ENCODE data around the gene POU3F3. TPM values are rescaled to one million over a fixed set of nuclear protein-coding genes. Genes with fewer than 3 reads are reported as not detected.
A peak's percentile ranks its signal among the peaks of the same experiment; 100 is the strongest.

POU3F3 gene
- total and polyA plus RNA-seq, 4 donors, result 0.23 TPM; not detected in 3

- no peak overlapping the region for H3K4me3 ChIP-seq
- no peaks in the 10 kb centered on the region for H3K4me1 ChIP-seq (ENCODE audit: control insufficient read depth in 5 of 5, insufficient read depth in 5 of 5, low read length in 5 of 5)
- ATAC-seq (ENCODE audit: insufficient read depth, low FRiP score) (no peak), DNase-seq (no peak)
- no peak for TF ChIP-seq CTCF (IDR thresholded peaks at IDR 0.05; ENCODE audit: control extremely low read depth, extremely low read depth)
- 87 to 91% methylated on average over 17 of the region's 17 CpGs for WGBS, 2 donors
- no peak overlapping the region for H3K9ac ChIP-seq (ENCODE audit: insufficient read depth in 1 of 2, low read length in 2 of 2)
- no peaks in the 10 kb centered on the region for H3K36me3 ChIP-seq (ENCODE audit: control insufficient read depth in 4 of 4, insufficient read depth in 4 of 4, low read length in 4 of 4)
- H3K27me3 ChIP-seq (ENCODE audit: control insufficient read depth in 3 of 3, insufficient read depth in 3 of 3, low read length in 2 of 3), result peaks cover 0 to 7% (median under 1%) of the 10 kb centered on the region in 3 donors
- peaks cover 0 to 3% (median 0%) of the 10 kb centered on the region in 4 donors for H3K9me3 ChIP-seq (ENCODE audit: control insufficient read depth in 4 of 4, insufficient read depth in 3 of 4, low read length in 3 of 4)
- H3K27ac ChIP-seq (ENCODE audit: low read depth in 1 of 2, low read length in 1 of 2), result no peak overlapping the region
These were observed 19.3 kb upstream of the POU3F3 start for GRCh38 chr2:104834431-104835153.

GRCh38 chr2:104836265-104836664 lies 17.6 kb upstream of the POU3F3 start:
- ATAC-seq (ENCODE audit: insufficient read depth, low FRiP score) (no peak), DNase-seq (peak; percentile 74 to 81 (median 76))
- Histone ChIP-seq H3K4me1 (ENCODE audit: control insufficient read depth in 5 of 5, insufficient read depth in 5 of 5, low read length in 5 of 5) (no peaks in the 10 kb centered on the region), H3K9ac (ENCODE audit: insufficient read depth in 1 of 2, low read length in 2 of 2) (no peak overlapping the region), H3K36me3 (ENCODE audit: control insufficient read depth in 4 of 4, insufficient read depth in 4 of 4, low read length in 4 of 4) (no peaks in the 10 kb centered on the region), H3K27ac (ENCODE audit: low read depth in 1 of 2, low read length in 1 of 2) (no peak overlapping the region), H3K27me3 (ENCODE audit: control insufficient read depth in 3 of 3, insufficient read depth in 3 of 3, low read length in 2 of 3) (peaks cover 0 to 18% (median 10%) of the 10 kb centered on the region in 3 donors), H3K9me3 (ENCODE audit: control insufficient read depth in 4 of 4, insufficient read depth in 3 of 4, low read length in 3 of 4) (peaks cover 0 to 3% (median 0%) of the 10 kb centered on the region in 4 donors), H3K4me3 (no peak overlapping the region)
- TF ChIP-seq CTCF (IDR thresholded peaks at IDR 0.05; ENCODE audit: control extremely low read depth, extremely low read depth), result no peak
- WGBS, 2 donors, result 68 to 93% methylated on average over 3 of the region's 3 CpGs

- Histone ChIP-seq H3K4me1 (ENCODE audit: control insufficient read depth in 5 of 5, insufficient read depth in 5 of 5, low read length in 5 of 5) (no peaks in the 10 kb centered on the region), H3K27ac (ENCODE audit: low read depth in 1 of 2, low read length in 1 of 2) (no peak overlapping the region), H3K27me3 (ENCODE audit: control insufficient read depth in 3 of 3, insufficient read depth in 3 of 3, low read length in 2 of 3) (peaks cover 2 to 23% (median 15%) of the 10 kb centered on the region in 3 donors), H3K36me3 (ENCODE audit: control insufficient read depth in 4 of 4, insufficient read depth in 4 of 4, low read length in 4 of 4) (no peaks in the 10 kb centered on the region), H3K4me3 (no peak overlapping the region), H3K9ac (ENCODE audit: insufficient read depth in 1 of 2, low read length in 2 of 2) (no peak overlapping the region), H3K9me3 (ENCODE audit: control insufficient read depth in 4 of 4, insufficient read depth in 3 of 4, low read length in 3 of 4) (peaks cover 0 to 3% (median 0%) of the 10 kb centered on the region in 4 donors)
- DNase-seq, result no peak
- WGBS, 2 donors, result 86 to 97% methylated on average over 1 of the region's 1 CpG
- no peak for TF ChIP-seq CTCF (IDR thresholded peaks at IDR 0.05; ENCODE audit: control extremely low read depth, extremely low read depth)
- no peak for ATAC-seq (ENCODE audit: insufficient read depth, low FRiP score)
These were observed 17.1 kb upstream of the POU3F3 start for GRCh38 chr2:104836841-104837240.
